Measurements from ENCODE around the gene FNDC4. TPM values are rescaled to one million over a fixed set of nuclear protein-coding genes. Genes with fewer than 3 reads are reported as not detected.

The FNDC4 gene
- total RNA-seq, 1 experiment from 2014 or later = 9.0 TPM

DNA sequence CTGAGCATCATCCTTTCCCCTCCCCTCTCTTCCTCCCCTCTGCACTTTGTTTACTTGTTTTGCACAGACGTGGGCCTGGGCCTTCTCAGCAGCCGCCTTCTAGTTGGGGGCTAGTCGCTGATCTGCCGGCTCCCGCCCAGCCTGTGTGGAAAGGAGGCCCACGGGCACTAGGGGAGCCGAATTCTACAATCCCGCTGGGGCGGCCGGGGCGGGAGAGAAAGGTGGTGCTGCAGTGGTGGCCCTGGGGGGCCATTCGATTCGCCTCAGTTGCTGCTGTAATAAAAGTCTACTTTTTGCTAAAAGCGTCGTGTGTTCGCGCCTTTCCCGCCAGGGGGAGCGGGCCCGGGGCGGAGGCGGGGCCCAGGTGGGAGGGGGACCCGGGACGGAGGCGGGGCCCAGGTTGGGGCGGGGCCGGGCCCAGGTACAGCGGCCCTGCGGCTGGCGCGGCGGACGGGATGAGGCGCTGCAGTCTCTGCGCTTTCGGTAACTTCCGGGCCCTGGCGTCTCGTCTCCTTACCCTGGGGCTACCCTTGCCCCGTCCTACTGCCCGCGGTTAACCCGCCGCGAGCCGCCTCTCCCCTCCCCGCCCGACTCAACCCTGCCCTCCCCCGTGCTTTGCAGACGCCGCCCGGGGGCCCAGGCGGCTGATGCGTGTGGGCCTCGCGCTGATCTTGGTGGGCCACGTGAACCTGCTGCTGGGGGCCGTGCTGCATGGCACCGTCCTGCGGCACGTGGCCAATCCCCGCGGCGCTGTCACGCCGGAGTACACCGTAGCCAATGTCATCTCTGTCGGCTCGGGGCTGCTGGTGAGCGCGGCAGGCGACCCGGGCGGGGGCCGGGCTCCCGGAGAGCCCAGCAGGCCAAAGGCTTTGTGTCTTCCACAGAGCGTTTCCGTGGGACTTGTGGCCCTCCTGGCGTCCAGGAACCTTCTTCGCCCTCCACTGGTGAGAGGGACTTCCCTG lies 52.8 kb downstream of the FNDC4 start, which contains the start of gene KRTCAP3:
TSS of gene KRTCAP3 (plus strand) at position 424 of the 962 bp plus-strand sequence. CDS start at position 456, 32 bp downstream.
- in situ Hi-C loops (cut with HindIII; ENCODE audit: low pct_unique_long_range_greater_than_20kb, low sequenced_read_pairs) = no loop called here
- DNase-seq (ENCODE audit: low read depth) = no peak

Other genes with a start within 250 kb of the FNDC4 start
- gene SLC30A3, start 232.2 kb downstream of the FNDC4 start, total RNA-seq (2014; rRNA removed; shearing (Covaris generic); ENCODE audit: low replicate concordance) = not detected in 2 replicates
- not detected in 2 replicates for gene DNAJC5G, start 219.8 kb downstream of the FNDC4 start, total RNA-seq (2014; rRNA removed; shearing (Covaris generic); ENCODE audit: low replicate concordance)
- not detected in 2 replicates for gene TRIM54, start 212.8 kb downstream of the FNDC4 start, total RNA-seq (2014; rRNA removed; shearing (Covaris generic); ENCODE audit: low replicate concordance)
- 2.2 and 5.3 TPM in 2 replicates for gene UCN, start 186.8 kb downstream of the FNDC4 start, total RNA-seq (2014; rRNA removed; shearing (Covaris generic); ENCODE audit: low replicate concordance)
- gene MPV17, start 172.1 kb downstream of the FNDC4 start, total RNA-seq (2014; rRNA removed; shearing (Covaris generic); ENCODE audit: low replicate concordance) = 76.2 and 94.1 TPM in 2 replicates
- 68.2 and 70.7 TPM in 2 replicates for gene GTF3C2, start 138.4 kb downstream of the FNDC4 start, total RNA-seq (2014; rRNA removed; shearing (Covaris generic); ENCODE audit: low replicate concordance)
- 23.5 and 43.0 TPM in 2 replicates for gene EIF2B4, start 124.9 kb downstream of the FNDC4 start, total RNA-seq (2014; rRNA removed; shearing (Covaris generic); ENCODE audit: low replicate concordance)
- 307 and 358 TPM in 2 replicates for gene SNX17, start 124.6 kb downstream of the FNDC4 start, total RNA-seq (2014; rRNA removed; shearing (Covaris generic); ENCODE audit: low replicate concordance)
- 12.3 and 19.0 TPM in 2 replicates for gene ZNF513, start 114.5 kb downstream of the FNDC4 start, total RNA-seq (2014; rRNA removed; shearing (Covaris generic); ENCODE audit: low replicate concordance)
- gene PPM1G, start 85.6 kb downstream of the FNDC4 start, total RNA-seq (2014; rRNA removed; shearing (Covaris generic); ENCODE audit: low replicate concordance) = 148 and 186 TPM in 2 replicates
- gene NRBP1, start 66.6 kb downstream of the FNDC4 start, total RNA-seq (2014; rRNA removed; shearing (Covaris generic); ENCODE audit: low replicate concordance) = 146 and 150 TPM in 2 replicates
- gene KRTCAP3, start 52.8 kb downstream of the FNDC4 start, total RNA-seq (2014; rRNA removed; shearing (Covaris generic); ENCODE audit: low replicate concordance) = not detected in 2 replicates
- gene IFT172, start 5.5 kb downstream of the FNDC4 start, total RNA-seq (2014; rRNA removed; shearing (Covaris generic); ENCODE audit: low replicate concordance) = 8.6 and 13.9 TPM in 2 replicates
- 6.0 and 8.9 TPM in 2 replicates for gene GCKR, start 1.6 kb upstream of the FNDC4 start, total RNA-seq (2014; rRNA removed; shearing (Covaris generic); ENCODE audit: low replicate concordance)
- gene ZNF512, start 87.8 kb upstream of the FNDC4 start, total RNA-seq (2014; rRNA removed; shearing (Covaris generic); ENCODE audit: low replicate concordance) = 37.6 and 69.9 TPM in 2 replicates
- gene CCDC121, start 133.8 kb upstream of the FNDC4 start, total RNA-seq (2014; rRNA removed; shearing (Covaris generic); ENCODE audit: low replicate concordance) = 3.7 and 6.0 TPM in 2 replicates
- 47.2 and 58.4 TPM in 2 replicates for gene GPN1, start 133.8 kb upstream of the FNDC4 start, total RNA-seq (2014; rRNA removed; shearing (Covaris generic); ENCODE audit: low replicate concordance)
- 17.3 and 24.8 TPM in 2 replicates for gene SUPT7L, start 168.4 kb upstream of the FNDC4 start, total RNA-seq (2014; rRNA removed; shearing (Covaris generic); ENCODE audit: low replicate concordance)
- 27.6 and 37.5 TPM in 2 replicates for gene SLC4A1AP, start 168.7 kb upstream of the FNDC4 start, total RNA-seq (2014; rRNA removed; shearing (Covaris generic); ENCODE audit: low replicate concordance)